GM12891 (cell line): ENCODE results near the gene SCN8A.

Experiments used
- PAX5 ChIP-seq: IDR thresholded peaks from 2 replicates; pipeline ENCODE4 v1.6.1; 2011; ENCODE audit warnings: low read length, moderate library complexity, mild to moderate bottlenecking; ENCODE audit not compliant: insufficient read depth, severe bottlenecking
- POLR2A ChIP-seq: IDR thresholded peaks from 2 replicates; pipeline ENCODE4 v1.6.1; 2011; ENCODE audit warnings: low read depth, low read length, control low read depth
- POLR2AphosphoS5 ChIP-seq: IDR thresholded peaks from 2 replicates; pipeline ENCODE4 v1.6.1; 2011; ENCODE audit warnings: low read depth, low read length, control low read depth
- POU2F2 ChIP-seq: IDR thresholded peaks from 2 replicates; pipeline ENCODE4 v1.6.1; 2011; ENCODE audit warnings: low read depth, mild to moderate bottlenecking, control low read depth, low read length, moderate library complexity
- SPI1 ChIP-seq: IDR thresholded peaks from 2 replicates; pipeline ENCODE4 v1.6.1; 2011; ENCODE audit warnings: low read depth, low read length, control low read depth
- TAF1 ChIP-seq: IDR thresholded peaks from 2 replicates; pipeline ENCODE4 v1.6.1; 2011; ENCODE audit warnings: low read depth, low read length, control low read depth

GRCh38 chr12:51822261-51822616, 231.2 kb downstream of the SCN8A start:
- no peak for TF ChIP-seq POLR2AphosphoS5
- TF ChIP-seq SPI1 = no peak
- no peak for TF ChIP-seq POLR2A
- no peak for TF ChIP-seq TAF1
- no peak for TF ChIP-seq POU2F2
- TF ChIP-seq PAX5 = no peak
